CD4-positive, alpha-beta T cell treated with Interleukin-15 for 1 hour (primary cell): ENCODE data around the gene KCNH2.

Experiments
- DNase-seq: peaks from one replicate; pipeline ENCODE4 v3.0.0-alpha.2; 2020

The KCNH2 gene

DNA sequence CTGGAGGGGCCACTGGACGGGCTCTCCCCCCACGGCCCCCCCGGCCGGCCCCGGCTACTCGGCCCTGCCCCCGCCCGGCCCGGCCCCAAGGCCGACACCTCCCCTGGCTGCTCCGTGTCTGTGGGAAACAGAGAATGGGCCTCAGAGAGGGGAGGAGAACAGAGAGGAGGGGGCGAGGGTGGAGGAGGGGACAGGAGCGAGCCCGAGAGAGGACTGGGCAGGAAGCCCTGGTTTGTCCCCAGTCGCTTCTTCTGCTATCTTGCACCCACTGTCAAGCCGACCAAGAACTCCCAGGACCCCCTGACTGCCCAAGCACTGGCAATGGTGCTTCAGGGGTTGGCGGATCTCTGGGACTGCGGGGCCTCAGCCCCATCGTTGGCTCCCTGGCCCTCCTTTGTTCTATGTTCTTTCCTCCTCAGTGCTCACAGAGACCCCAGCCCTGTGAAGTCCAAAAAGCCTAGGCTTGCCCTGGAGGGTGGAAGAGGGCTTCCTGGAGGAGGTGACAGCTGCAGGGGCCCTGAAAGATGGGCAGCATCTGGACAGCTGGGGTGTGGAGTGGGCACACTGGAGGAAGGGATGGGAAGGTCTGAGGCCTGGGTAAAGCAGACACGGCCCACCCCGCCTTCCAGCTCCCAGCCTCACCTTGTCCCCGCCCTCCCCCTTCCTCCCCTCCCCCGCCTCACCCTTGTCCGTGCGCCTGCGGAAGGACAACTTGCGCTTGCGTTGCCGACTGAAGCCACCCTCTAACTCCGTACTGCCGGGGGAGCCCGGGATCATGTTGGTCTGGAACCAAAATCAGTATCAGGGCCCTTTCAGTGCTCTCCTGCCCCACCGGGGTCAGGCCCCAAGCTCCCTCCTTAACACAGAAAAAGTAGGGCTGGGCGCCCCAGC is 30.1 kb downstream of the KCNH2 start:
- DNase-seq, result no peak

DNA sequence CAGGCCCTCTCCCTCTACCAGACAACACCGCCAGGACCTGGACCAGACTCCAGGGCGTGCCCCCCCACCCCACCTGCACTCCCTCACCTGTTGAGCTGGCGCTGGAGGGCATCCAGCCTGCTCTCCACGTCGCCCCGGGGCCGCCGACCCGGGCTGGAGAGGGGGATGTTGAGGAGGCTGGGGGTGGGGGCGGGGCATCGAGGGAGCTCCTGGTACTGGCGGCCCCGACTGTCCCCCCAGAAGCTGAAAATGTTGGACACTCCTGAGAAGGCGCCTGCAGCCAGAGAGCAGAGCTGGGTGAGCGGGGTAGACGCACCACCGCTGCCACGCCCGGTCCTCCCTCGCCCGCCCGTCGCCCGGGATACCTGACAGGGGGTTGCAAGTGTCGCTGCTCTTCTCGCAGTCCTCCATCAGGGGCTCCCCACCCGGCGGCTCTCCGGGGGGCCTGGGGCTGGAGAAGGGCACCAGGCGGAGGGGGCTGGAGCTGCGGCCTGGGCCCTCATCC is 30.8 kb downstream of the KCNH2 start:
- DNase-seq, result no peak

DNA sequence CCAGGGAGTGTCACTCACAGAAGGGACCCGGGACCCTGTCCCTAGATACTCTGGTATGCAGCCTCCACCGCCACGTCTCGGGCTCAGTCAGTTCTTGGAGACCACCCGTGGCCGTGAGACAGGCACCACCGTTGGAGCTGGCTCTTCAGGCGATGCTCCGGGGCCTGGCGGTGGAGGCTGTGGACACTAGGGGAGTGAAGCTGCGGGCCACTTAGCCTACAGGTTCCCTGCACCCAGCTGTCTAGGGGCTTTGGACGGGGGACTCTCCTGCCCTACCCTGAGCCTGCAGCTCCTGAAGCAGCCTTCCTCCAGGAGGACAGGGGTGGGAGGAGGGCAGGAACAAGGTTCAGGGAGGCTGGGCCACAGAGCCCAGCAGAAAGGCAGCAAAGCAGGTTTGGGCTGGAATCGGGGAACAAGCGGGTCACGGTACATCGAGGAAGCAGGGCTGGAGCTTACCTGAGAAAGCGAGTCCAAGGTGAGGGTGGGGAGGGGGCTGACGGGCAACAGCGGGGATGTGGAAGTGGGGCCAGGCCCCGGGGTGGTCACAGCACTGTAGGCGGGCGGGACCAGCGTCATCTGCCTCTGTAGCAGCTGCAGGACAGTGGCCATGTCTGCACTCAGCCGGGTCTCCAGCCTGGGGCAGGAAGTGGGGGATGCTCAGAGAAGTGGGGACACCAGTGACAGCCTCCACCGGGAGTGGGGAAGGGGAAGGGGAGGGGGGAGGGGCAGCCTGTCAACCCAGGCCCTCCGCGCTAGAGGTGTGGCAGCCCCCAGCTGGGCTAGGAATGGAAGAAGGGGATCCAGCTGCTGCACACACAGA is 31.5 kb downstream of the KCNH2 start:
- no peak for DNase-seq

DNA sequence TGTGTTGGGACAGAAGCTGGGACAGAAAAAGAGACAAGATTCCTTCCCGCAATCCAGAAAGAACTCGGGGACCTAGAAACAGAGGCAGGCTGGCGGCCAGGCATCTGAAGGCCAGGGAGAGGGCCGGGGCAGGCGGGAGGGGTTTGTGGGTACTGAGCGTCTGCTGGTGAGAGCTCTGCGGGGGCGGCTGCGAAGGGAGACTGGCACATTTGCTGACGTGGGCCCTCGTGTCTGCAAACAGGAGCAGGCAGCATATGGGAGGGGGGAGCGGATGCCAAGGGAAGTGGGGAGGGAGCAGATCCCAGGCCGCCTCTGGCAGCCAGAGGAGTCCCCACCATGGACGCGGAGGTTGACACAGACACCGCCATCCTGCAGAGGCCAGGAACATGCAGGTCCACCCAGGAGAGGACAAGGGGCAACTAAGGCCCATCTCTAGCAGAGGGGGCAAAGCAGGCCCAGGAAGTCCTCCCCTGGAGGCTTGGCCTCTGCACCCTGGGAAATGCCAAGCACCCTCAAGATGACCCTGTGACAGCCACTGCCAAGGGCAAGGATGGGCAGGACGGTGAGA is 32.2 kb downstream of the KCNH2 start:
- DNase-seq, result no peak

DNA sequence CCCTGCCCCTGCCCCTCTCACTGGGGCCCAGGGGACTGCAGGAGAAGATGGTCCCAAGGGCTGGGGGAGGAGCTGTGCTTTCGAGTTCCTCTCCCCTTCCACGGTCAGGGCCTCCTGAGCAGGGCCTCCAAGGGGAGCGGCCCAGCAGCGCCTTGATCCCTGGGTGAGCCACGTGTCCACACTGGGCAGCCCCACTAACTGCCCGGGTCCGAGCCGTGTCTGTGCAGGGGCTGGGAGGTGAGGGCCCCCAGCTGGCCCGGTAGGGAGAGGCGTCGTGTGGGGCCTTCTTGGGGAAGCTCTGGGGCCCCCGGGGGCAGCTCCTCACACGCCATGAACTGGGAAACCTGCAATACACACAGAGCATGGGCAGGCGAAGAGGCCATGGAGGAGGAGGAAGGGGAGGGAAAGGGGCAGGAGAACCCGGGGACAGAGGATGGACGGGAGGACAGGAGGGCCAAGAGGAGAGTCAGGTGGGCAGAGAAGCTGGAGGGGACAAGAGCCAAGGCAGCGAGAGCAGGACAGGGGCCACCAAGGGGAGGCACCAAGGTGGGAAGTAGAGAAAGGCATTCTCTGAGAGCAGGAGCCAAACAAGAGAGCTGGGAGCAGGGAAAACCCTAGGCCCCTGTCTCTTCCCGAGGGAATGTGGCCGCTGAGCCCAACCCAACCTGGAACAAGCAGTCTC is 32.8 kb downstream of the KCNH2 start:
- no peak for DNase-seq

DNA sequence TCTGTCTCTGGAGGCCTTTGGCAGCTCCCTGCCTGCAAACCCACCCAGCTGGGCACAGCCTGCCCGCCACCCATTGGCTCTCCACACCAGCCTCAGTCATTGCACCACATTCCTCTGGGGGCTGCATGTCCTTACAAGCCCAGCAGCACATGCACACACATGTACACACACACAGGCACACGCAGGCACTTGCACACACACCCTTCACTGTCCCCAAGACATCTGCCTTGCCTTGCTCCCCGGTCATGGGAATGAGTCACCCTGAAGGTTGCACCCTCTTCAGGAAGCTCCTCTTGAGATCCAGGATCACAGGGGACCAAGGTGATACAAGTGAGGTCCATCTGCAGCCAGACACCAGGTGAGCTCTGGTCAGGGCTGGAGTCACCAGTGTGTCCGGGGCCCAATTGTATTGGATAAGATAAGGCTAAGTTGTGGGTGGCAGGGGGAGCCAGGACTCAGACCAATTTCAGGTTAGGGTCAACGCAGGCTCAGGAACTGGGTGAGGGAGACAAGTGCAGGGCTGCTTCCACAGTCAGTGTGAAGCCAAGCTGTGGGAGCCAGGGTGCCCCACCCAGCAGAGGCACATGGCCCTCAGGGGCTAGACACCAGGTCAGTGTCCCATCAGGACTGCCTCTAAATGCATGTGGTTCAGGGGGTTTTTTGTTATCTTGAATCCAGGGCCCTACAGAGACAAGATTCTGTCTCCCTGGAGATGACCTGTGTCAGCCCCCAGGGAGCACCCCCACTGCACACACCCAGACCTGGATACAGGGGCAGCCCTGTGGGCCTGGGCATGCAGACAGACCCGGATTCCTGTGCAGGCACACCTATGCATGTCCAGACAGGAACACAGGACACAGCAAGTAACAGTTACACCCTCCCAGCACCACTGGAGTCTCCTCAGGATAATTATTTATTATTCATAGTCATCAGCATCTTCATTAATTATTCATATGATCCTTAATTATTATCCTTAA is 33.8 kb downstream of the KCNH2 start:
- DNase-seq, result no peak

DNA sequence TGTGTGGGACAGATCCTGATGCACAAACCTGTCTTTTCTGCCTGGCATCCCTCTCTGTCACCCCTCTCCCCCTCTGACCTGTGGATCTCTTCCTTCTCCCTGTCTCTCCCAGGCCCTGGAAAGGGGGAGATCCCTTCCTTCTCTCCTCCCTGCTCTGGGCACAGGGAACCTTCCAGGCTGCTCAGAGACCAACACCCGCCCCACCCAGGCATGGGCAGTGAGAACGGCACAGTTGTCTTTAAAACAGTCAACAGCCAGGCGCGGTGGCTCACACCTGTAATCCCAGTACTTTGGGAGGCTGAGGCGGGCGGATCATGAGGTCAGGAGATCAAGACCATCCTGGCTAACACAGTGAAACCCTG is 34.7 kb downstream of the KCNH2 start:
- no peak for DNase-seq

DNA sequence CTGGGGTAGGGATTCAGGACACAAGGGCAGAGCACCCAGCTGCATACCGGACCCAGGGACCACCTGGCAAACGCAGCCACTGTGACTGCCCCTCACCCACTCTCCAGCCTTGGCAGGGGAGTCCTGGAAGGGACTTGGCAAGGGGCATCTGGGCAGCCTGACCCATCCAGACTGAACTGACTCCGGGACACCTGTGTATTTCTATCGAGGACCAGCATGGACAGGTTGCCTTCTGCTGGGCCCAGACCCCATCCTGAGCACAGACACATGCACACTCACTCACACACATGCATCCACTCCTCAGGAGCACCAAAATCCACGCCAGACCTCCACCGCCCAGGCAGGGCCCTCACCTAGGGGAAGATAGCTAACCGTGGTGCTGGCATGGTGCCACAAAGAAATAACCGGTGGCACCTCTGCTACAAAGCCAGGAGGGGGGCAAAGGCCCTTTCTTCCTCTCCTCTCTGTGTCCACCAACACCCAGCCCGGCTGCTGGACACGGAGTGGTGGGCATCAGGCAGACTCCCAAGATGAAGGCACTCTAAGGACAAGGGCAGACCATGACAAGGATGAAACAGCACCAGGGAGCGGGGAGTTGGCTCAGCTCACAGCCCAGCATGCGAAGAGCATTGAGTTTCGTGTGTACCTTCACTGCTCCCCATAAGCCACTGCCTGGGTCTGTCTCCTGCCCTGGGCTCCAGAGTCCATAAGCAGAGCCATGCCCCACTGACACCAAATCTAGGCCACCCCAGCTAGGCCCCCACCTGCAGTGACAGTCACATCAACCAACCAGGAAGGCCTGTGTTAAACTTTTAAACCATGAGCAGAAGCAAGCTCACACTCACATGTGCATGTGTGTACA is 35.3 kb downstream of the KCNH2 start:
- DNase-seq, result no peak

DNA sequence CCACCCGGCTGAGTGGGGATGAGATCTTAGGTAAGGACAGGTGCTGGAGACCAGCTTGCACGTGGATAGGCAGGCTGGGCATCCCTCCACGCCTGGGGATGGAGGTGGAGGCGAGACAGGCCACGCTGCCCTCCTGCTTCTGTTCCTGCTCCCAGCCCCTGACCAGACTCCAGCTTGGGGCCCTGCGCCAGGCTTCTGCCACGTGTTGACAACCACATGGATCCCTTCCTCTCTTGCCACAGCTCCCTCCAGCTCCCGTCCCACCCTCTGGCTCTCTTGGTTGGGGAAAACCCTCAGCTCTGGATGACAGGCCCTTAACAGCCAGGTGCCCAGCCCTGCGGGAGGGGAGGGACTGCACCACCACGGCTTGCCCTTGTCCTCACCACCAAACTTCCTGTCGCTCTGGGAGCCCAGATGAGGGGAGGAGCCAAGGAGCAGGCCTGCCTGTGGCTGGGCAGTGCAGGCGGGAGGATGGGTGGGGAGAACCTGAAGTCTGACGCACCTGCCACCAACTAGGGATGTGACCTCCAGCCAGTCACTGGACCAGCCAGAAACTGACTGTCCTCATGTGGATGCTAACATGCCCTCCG is 36.0 kb downstream of the KCNH2 start:
- peak; percentile 34 for DNase-seq

DNA sequence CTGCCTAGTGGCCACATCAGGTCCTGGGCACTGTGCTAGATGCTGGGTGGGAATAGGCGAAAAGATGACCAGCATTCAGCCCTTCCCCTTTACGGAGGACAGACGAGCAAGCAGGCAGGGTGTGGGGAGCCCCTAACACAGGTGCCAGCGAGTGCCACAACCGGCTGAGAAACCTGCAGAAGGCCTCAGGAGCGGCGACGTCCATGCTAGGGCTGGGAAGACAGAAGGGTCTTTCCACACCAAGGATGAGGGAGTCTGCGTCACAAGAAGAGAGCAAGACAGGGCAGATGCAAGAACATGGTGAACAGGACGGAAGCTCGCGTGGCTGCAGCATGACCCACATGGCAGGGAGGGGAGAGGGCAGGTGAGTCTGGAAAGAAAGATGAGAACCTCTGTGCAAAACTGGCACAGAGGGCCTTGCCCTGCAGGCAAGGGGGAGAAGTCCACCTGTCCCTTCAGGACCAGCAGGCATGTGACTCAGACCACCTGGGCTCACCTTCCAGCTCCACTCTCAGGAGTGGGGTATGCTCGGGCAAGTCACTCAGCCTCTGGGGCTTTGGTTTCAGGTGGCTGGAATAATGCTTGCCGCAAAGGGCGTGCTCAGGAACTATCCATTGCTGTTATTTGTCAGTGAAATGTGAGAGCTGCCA is 36.6 kb downstream of the KCNH2 start:
- no peak for DNase-seq

DNA sequence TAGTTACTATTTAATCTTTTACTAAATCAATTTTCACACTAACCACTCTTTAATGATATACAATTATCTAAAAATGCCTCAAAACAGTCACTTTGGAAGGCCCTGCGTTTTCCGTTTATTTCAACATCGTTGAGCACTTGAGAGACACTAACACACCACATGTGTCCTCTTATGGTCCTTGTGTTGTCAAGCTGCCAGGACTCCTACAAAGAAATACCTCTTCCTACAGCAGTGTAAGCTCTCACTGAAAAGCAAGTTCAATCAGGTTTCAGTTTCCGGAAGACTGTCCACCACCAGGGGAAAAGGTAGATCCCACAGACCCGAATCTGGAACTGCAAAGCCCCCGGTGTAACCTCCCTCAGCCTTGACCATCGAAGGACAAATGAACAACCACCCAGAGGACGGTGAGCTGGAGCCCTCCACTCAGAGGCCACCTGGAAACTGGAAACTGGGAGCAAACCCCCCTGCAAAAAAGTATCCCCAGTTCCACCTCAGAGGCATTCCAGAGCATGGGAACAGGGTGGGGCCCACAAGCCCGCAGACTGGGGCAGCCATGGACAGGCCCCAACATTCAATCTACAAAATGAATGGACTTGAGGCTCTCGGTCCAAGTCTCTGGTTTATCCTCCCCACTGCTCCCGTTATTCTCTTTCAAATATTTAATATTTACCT is 37.6 kb downstream of the KCNH2 start:
- no peak for DNase-seq

DNA sequence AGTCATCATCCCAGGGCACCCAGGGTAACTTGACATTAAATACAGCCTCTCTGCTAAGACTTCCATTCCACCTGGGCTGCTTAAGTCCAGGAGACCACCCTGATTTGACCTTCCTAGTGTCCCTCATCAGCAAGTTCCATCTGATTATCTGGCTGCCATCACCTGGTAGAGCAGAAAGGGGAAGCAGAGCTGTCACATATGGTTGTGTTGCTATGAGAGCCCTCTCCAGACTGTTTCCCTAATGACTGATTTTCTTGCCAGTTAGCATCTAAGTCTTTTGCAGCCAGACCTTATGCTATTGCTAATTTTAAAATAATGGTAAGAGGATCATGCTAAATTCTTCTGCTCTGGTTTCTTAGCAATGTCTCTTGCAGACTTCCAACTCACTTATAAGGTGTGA is 38.7 kb downstream of the KCNH2 start:
- no peak for DNase-seq

DNA sequence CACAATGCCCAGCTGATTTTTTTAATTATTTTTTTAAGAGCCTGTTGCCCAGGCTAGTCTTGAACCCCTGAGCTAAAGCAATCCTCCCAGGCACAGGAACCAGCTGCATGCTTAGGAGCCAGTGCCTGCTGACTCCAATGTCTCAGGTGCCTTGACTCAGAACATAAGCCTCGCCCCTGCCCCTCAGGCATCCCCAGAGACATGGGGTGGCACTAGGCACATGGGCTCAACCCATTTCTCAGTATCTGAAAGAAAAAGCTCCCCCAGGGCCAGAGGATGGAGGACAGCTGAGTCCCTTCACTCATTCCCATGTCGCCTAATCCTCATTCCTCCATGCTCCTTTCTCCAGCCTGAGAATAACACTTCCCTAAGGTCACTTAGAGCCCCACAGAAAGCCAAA is 39.1 kb downstream of the KCNH2 start:
- DNase-seq, result no peak

DNA sequence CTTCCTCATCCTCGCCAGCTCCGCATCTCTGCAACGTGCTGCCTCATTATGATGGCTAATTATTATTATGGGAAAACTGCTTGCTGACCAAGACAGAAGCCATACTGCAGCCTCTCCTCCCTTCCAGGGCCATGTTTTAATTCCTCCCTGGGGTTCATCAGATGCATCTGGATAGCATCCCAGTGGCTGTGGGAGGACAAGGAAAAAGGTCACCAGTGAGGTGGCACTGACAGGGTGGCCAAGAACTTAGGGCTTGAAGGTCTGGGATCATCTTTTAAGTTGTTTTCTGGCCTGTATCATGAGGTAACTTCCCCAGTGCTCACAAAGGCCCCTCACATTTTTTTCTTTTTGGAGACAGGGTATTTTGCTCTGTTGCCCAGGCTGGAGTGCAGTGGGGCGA is 39.6 kb downstream of the KCNH2 start:
- no peak for DNase-seq

DNA sequence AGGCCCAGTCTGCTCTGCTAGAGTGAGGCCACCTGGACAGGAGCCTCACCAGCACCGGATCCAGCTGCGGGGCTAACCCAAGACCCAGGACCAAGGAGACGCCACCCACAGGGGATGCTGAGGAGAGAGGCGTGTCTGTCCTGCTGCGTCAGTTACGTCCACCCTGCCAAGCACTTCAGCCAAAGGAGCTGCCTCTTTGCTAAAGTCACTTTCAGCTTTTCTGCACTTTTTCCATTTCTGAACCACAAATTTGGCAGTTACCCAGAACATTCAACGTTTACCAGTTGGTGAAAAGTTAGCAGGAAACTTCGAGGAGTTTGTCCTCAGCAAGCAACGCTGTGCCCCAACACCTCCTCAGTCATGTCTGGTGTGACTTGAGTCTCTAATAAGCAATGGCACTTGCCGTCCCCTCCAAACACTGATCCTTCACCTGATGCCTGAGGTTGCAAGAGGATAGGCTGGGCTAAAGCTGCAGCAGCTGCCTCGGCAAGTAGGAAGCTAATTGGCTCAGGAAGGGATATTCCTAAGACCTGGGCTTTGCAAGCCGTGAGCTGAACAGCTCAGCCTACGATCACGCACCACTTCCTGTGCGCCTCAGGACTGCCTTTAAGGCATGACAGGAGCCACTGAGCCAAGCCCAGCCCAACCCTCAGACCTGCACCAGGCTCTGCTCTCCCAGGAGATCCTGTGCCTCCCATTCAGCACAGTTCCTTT is 40.1 kb downstream of the KCNH2 start:
- no peak for DNase-seq

DNA sequence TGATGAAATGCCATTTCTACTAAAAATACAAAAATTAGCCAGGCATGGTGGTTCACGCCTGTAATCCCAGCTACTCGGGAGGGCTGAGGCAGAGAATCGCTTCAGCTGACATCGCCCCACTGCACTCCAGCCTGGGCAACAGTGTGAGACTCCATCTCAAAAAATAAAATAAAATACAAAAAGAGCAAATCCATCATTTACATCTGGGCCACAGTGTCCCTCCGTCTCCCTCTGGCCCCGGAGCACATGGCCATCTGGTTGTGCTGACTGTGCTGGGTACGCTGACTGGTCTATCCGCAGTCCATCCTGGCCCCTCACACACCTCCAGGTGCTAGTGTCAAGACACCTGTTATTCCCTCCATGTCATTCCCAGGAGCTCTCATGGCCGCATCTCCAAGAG is 42.1 kb downstream of the KCNH2 start:
- no peak for DNase-seq

DNA sequence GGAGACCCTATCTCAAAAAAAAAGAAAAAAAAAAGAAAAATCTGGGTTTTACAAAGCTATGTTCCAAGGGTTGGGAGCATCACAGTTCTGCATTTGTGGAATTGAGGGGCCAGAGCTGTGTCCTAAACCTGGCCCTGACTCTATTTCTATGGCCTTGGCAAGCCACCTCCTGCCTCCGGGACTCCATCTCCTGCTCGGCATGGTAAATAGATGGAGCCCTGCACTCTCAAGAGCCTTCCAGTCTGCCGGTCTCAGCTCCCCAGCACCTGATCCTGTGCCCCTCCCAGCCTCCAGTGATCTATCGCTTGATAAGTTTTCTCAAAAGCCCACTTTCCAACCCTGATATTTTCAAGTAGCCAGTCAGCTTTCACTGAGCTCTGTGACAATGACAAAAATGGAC is 43.0 kb downstream of the KCNH2 start:
- no peak for DNase-seq

DNA sequence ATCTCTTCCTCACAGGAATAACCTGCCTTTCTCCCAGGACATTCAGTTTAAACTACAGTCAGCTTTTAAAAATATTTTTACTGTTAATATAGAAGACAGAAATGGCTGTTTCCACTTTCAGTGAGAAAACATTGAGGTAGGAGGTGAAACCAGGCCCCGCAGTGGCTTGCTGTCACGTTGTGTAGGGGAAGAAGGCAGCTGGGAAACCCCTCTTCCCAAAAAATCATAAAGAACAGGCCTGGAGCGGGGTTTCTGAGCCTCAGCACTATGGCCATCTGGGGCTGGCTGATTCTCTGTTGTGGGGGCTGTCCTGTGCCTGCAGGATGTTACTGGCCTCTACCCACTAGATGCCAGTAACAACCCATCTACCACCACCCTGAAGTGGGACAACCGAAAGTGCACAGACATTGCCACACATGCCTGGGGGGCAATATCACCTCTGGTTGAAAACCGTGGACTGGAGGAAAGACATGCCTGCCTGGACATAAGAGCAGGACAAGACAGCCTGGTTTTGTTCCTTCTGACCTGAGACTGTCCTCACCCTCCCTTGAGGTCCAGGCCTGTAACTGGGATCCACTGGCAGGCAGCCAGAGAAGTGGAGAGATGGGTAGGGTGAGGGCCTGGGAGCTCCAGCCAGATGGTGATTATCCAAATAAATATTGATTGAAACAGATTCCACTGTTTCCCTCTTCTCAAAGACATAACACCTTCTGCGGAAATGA is 43.9 kb downstream of the KCNH2 start:
- DNase-seq, result no peak
